ENCODE data around the gene ENTPD8. TPM values are rescaled to one million over a fixed set of nuclear protein-coding genes. Genes with fewer than 3 reads are reported as not detected.
A peak's percentile ranks its signal among the peaks of the same experiment; 100 is the strongest.

ENTPD8 gene
- total and polyA plus RNA-seq, 10 of the 15 experiments (the other 5 are each of a cell fraction or from before 2014, with no cell fraction given): not detected

DNA sequence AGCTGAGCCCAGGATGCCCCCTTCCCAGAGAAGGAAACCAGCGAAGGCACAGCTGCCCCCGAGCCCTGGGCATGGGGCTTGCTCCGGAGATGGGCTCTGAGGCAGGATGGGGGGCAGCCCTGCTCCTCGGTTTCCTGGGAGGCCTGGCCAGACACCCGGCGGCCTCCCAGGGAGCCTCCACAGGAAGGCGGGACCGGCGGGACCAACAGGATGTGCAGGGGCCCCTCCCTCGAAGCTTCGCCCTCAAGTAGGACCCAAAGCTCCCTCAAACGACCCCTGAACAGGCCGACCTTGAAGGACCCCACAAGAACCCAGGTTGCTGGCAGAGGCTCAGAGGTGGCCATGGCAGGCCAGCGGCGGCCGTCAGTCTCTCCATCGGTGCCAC is 29.9 kb downstream of the ENTPD8 start:
- WGBS (ENCODE audit: insufficient coverage, insufficient replicate concordance, low lambda C conversion rate, missing lambda C conversion rate): 10% methylated on average over 13 of the region's 17 CpGs
- ChIA-PET CTCF (no interaction called here), POLR2A (interaction anchor here (0.6 kb wide), 1 partner anchor 95 kb away, joined by 3 read pairs; no protein-coding TSS in a partner anchor), SMC1A (ENCODE audit: uncharacterized antibody, unreplicated experiment) (no interaction called here), RAD21 (ENCODE audit: unreplicated experiment) (interaction anchor here (1.6 kb wide), 1 partner anchor 11 kb away, joined by 4 read pairs; the partner anchor contains the start of gene EXD3)
- H3K27me3 ChIP-seq (replicated peaks in 1 of 2; ENCODE audit: control insufficient read depth in 2 of 2, insufficient read depth in 2 of 2, low read length in 1 of 2): no peaks in the 10 kb centered on the region
- H3K4me3 ChIP-seq: no peak overlapping the region
- DNase-seq (ENCODE audit: low read depth, low spot score): no peak
- no peaks in the 10 kb centered on the region for H3K9me3 ChIP-seq (replicated peaks; ENCODE audit: control insufficient read depth, insufficient read depth, low read length)
- no peak for FAIRE-seq
- H4K20me1 ChIP-seq (ENCODE audit: control insufficient read depth, insufficient read depth): no peaks in the 10 kb centered on the region
- H3K27ac ChIP-seq (ENCODE audit: control insufficient read depth, insufficient read depth): 0 out of 2 replicates have a peak overlapping the region, but pooled peaks have one; percentile 4
- peak overlapping the region; percentile 40 for H3K4me2 ChIP-seq (ENCODE audit: control insufficient read depth, insufficient read depth)
- no peak for TF ChIP-seq ZBED1 (IDR thresholded peaks at IDR 0.05; ENCODE audit: borderline replicate concordance)
- no peak for TF ChIP-seq TBL1XR1 (IDR thresholded peaks at IDR 0.05; ENCODE audit: low read depth, low read length)
- no peak for TF ChIP-seq JUNB (IDR thresholded peaks at IDR 0.05)
- no peak for TF ChIP-seq NRF1 (conservative IDR thresholded peaks at IDR 0.05; ENCODE audit: low read depth, low read length)
- no peak for TF ChIP-seq YBX1 (IDR thresholded peaks at IDR 0.05)
- TF ChIP-seq, protein P1, sequence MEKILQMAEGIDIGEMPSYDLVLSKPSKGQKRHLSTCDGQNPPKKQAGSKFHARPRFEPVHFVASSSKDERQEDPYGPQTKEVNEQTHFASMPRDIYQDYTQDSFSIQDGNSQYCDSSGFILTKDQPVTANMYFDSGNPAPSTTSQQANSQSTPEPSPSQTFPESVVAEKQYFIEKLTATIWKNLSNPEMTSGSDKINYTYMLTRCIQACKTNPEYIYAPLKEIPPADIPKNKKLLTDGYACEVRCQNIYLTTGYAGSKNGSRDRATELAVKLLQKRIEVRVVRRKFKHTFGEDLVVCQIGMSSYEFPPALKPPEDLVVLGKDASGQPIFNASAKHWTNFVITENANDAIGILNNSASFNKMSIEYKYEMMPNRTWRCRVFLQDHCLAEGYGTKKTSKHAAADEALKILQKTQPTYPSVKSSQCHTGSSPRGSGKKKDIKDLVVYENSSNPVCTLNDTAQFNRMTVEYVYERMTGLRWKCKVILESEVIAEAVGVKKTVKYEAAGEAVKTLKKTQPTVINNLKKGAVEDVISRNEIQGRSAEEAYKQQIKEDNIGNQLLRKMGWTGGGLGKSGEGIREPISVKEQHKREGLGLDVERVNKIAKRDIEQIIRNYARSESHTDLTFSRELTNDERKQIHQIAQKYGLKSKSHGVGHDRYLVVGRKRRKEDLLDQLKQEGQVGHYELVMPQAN (conservative IDR thresholded peaks at IDR 0.05): no peak
- no peak for TF ChIP-seq TARDBP (IDR thresholded peaks at IDR 0.05; ENCODE audit: borderline replicate concordance)
- TF ChIP-seq CEBPB (IDR thresholded peaks at IDR 0.05; ENCODE audit: borderline replicate concordance in 1 of 2, low read depth in 2 of 2, low read length in 2 of 2): no peak
- no peak for TF ChIP-seq JUND (IDR thresholded peaks at IDR 0.05; ENCODE audit: low read depth, low read length)
- no peak for TF ChIP-seq MTA2 (IDR thresholded peaks at IDR 0.05; ENCODE audit: low read depth)
- TF ChIP-seq ZNF384 (IDR thresholded peaks at IDR 0.05; ENCODE audit: borderline replicate concordance, low read depth, low read length): no peak
- no peak for TF ChIP-seq SREBF2 (IDR thresholded peaks at IDR 0.05; ENCODE audit: low read length)
- no peak for TF ChIP-seq CHD4 (IDR thresholded peaks at IDR 0.05)
- TF ChIP-seq SMC3 (IDR thresholded peaks at IDR 0.05; ENCODE audit: borderline replicate concordance, low read length): no peak
- in situ Hi-C loops (cut with MboI): no loop called here
- no peak for ATAC-seq
- H3K36me3 ChIP-seq (ENCODE audit: control insufficient read depth in 2 of 2, insufficient read depth in 2 of 2, low read length in 1 of 2): no peaks in the 10 kb centered on the region
- no peak overlapping the region for H2AFZ ChIP-seq (ENCODE audit: control insufficient read depth, low read depth, low read length)
- H3K79me2 ChIP-seq (ENCODE audit: control insufficient read depth, insufficient read depth, low read length): peaks cover under 1% of the 10 kb centered on the region
- intact Hi-C loops (cut with micrococcal nuclease; ENCODE audit: unreplicated experiment): no loop called here
- H3K9ac ChIP-seq (ENCODE audit: control insufficient read depth, insufficient read depth, low read length): no peak overlapping the region
- no TSS peak for BruUV-seq (replicated peaks)
- H3K4me1 ChIP-seq (ENCODE audit: control insufficient read depth, insufficient read depth, low read length): peaks cover 29% of the 10 kb centered on the region
